ENCODE results near the gene DKC1.

Gene DKC1

DNA sequence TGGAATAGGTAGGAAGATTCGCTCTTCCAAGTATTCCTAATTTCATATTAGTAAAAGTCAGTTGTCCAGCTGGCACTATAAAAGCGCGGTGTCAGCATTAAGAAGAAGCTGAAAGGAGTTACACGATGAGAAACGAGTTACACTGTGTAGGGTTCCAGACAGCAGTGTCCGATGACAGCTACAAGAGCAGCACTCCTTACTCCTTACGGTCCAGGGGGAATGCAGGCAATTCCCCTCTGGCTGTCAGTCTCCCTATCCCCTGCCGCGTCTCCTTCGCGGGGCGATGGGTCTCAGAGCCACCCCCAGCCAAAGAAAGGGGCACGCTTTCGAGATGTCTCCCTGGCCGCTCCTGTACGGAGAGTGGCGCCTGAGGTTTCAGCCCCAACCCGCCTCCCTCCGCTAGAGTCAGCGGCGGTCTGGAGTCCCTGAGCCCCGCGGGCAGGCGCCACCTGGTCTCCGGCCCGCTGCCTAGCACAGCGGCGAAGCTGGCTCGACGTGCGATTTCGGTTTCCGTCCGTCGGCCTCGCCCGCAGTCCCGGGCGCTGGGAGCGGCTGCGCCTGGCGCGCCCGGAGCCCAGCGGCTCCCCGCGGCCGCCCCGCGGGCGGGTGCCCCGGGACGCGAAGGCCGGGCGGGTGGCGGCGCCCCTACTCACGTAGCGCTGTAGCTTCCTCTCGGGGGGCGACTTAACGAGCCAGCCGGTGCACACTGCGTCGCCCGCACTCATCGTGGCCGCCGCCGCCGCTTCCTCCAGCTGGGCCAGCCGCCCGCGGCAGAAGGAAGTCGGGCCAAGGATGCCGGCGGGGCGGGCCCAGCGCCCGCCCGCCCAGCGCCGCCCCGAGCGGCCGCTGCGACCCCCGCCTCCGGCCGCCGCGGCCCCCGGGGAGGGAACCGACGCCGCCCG, 12.1 kb upstream of the DKC1 start, which contains the start of gene GAB3:
TSS of gene GAB3 (minus strand) at position 777 of the 902 bp plus-strand sequence. CDS start at position 725, 52 bp downstream.
- 0 out of 2 replicates have a peak, but pooled peaks have one; percentile 22 for TF ChIP-seq SPI1 (IDR thresholded peaks at IDR 0.05; ENCODE audit: borderline replicate concordance, low read depth)
- TF ChIP-seq, protein P1, sequence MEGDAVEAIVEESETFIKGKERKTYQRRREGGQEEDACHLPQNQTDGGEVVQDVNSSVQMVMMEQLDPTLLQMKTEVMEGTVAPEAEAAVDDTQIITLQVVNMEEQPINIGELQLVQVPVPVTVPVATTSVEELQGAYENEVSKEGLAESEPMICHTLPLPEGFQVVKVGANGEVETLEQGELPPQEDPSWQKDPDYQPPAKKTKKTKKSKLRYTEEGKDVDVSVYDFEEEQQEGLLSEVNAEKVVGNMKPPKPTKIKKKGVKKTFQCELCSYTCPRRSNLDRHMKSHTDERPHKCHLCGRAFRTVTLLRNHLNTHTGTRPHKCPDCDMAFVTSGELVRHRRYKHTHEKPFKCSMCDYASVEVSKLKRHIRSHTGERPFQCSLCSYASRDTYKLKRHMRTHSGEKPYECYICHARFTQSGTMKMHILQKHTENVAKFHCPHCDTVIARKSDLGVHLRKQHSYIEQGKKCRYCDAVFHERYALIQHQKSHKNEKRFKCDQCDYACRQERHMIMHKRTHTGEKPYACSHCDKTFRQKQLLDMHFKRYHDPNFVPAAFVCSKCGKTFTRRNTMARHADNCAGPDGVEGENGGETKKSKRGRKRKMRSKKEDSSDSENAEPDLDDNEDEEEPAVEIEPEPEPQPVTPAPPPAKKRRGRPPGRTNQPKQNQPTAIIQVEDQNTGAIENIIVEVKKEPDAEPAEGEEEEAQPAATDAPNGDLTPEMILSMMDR (IDR thresholded peaks at IDR 0.05; ENCODE audit: insufficient read depth, low read length), result no peak
- no peaks in the 10 kb centered on the region for H3K27me3 ChIP-seq (ENCODE audit: insufficient read depth, poor library complexity, severe bottlenecking)
- H3K4me3 ChIP-seq (replicated peaks; ENCODE audit: insufficient read depth, low read length), result peak within 1 kb of the TSS; percentile 60
- peak within 1 kb of the TSS; percentile 86 for H3K27ac ChIP-seq (replicated peaks)
- DNase-seq (ENCODE audit: low read depth in 1 of 2, low spot score in 1 of 2), result no peak

DNA sequence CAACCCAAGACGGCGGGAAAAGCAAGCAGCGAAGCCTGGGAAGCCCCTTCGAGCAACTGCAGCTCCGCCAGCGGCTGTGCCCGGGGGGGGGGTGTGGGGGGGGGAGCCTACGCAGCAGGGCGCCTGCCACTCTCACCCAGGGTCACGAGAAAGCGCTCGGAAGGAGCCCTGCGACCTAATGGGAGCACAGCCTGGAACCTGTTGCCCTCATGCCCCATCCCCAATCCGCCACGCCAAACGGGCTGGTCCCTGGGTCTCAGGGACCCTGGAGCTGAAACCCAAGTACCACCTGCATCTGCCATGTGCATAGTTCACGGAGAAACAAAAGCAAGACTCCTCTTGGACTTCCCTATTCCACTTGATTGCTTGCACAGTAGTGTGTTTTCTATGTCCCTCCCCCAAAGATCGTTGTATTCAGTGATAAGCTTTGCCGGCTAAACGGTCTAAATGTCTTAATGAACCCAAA, 11.4 kb upstream of the DKC1 start:
- Histone ChIP-seq H3K4me3 (replicated peaks; ENCODE audit: insufficient read depth, low read length) (peak overlapping the region; percentile 60), H3K27ac (replicated peaks) (peak overlapping the region; percentile 86), H3K27me3 (ENCODE audit: insufficient read depth, poor library complexity, severe bottlenecking) (no peaks in the 10 kb centered on the region)
- no peak for DNase-seq (ENCODE audit: low read depth in 1 of 2, low spot score in 1 of 2)
- TF ChIP-seq, protein P2, sequence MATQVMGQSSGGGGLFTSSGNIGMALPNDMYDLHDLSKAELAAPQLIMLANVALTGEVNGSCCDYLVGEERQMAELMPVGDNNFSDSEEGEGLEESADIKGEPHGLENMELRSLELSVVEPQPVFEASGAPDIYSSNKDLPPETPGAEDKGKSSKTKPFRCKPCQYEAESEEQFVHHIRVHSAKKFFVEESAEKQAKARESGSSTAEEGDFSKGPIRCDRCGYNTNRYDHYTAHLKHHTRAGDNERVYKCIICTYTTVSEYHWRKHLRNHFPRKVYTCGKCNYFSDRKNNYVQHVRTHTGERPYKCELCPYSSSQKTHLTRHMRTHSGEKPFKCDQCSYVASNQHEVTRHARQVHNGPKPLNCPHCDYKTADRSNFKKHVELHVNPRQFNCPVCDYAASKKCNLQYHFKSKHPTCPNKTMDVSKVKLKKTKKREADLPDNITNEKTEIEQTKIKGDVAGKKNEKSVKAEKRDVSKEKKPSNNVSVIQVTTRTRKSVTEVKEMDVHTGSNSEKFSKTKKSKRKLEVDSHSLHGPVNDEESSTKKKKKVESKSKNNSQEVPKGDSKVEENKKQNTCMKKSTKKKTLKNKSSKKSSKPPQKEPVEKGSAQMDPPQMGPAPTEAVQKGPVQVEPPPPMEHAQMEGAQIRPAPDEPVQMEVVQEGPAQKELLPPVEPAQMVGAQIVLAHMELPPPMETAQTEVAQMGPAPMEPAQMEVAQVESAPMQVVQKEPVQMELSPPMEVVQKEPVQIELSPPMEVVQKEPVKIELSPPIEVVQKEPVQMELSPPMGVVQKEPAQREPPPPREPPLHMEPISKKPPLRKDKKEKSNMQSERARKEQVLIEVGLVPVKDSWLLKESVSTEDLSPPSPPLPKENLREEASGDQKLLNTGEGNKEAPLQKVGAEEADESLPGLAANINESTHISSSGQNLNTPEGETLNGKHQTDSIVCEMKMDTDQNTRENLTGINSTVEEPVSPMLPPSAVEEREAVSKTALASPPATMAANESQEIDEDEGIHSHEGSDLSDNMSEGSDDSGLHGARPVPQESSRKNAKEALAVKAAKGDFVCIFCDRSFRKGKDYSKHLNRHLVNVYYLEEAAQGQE (IDR thresholded peaks at IDR 0.05; ENCODE audit: insufficient replicate concordance, low read depth), result peak; percentile 35
- TF ChIP-seq POLR2AphosphoS5 (IDR thresholded peaks at IDR 0.05; ENCODE audit: low read depth), result peak; percentile 62; the same call in 1 of the 2 replicates
- TF ChIP-seq, protein P1 (IDR thresholded peaks at IDR 0.05; ENCODE audit: insufficient read depth, low read length), result no peak
- no peak for TF ChIP-seq GABPA (IDR thresholded peaks at IDR 0.05; ENCODE audit: low read depth)
- peak; percentile 76 for TF ChIP-seq SPI1 (IDR thresholded peaks at IDR 0.05; ENCODE audit: borderline replicate concordance, low read depth)

DNA sequence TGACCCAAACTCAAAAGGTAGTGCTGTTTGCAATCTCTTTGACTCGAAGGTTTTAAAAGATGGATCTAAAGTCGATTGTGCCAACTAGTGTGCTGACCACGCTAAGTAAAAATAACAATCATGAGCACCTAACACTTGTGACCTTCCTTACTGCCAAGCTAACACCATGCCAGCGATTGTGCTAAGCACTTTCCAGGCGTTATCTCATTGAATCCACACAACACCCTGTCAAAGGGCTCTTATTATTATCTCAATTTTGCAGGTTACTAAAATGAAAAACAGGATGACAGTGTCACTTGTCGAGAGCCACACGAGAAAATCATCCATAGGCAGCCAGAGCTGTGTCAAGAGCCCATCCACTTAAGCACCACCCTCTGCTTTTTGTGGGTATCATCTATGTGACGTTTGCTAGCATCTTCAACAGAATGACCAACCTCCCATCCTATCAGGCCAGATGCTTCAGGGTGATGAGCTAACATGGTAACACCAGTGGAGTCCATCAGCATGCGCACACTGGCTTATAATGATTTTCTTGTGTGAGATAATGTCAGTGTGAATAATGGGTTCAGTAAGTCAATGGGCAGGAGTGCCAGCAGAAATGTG, 10.9 kb upstream of the DKC1 start:
- Histone ChIP-seq H3K27me3 (ENCODE audit: insufficient read depth, poor library complexity, severe bottlenecking) (no peaks in the 10 kb centered on the region), H3K4me3 (replicated peaks; ENCODE audit: insufficient read depth, low read length) (no peak overlapping the region; the same call in 1 of the 2 replicates), H3K27ac (replicated peaks) (peak overlapping the region; percentile 86)
- DNase-seq (ENCODE audit: low read depth in 1 of 2, low spot score in 1 of 2), result no peak
- TF ChIP-seq SPI1 (IDR thresholded peaks at IDR 0.05; ENCODE audit: borderline replicate concordance, low read depth) (no peak), POLR2AphosphoS5 (IDR thresholded peaks at IDR 0.05; ENCODE audit: low read depth) (no peak), GABPA (IDR thresholded peaks at IDR 0.05; ENCODE audit: low read depth) (no peak)
- TF ChIP-seq, protein P1 (IDR thresholded peaks at IDR 0.05; ENCODE audit: insufficient read depth, low read length), result no peak
- TF ChIP-seq, protein P2 (IDR thresholded peaks at IDR 0.05; ENCODE audit: insufficient replicate concordance, low read depth), result no peak

Data from HL-60 (cell line).